HG03196 (cell line): Measurements from ENCODE around the gene PLD5.
"Not testable (repeated sequence)": the region's sequence is repeated elsewhere in the genome, so short reads cannot be mapped to it uniquely, and the experiment has no call there.

Source experiments
- ATAC-seq: cut with Tn5 transposase; IDR thresholded peaks from one replicate; pipeline ENCODE4 v1.9.1; 2021; ENCODE audit not compliant: unreplicated experiment

The PLD5 gene

GRCh38 chr1:242178924-242179708 is 345.4 kb downstream of the PLD5 start:
- no peak for ATAC-seq

GRCh38 chr1:242178436-242178835 is 346.1 kb downstream of the PLD5 start:
- no peak for ATAC-seq

- no peak for ATAC-seq
Observed at GRCh38 chr1:242162140-242162539, 362.4 kb downstream of the PLD5 start.

- peak; percentile 51 for ATAC-seq
Observed at GRCh38 chr1:242147096-242147976, 377.2 kb downstream of the PLD5 start.

GRCh38 chr1:242146652-242147051 is 377.8 kb downstream of the PLD5 start:
- peak; percentile 19 for ATAC-seq

GRCh38 chr1:242140836-242141235 is 383.7 kb downstream of the PLD5 start:
- no peak for ATAC-seq

- ATAC-seq: no peak
Observed at GRCh38 chr1:242139986-242140385, 384.5 kb downstream of the PLD5 start.

GRCh38 chr1:242139442-242139841 is 385.1 kb downstream of the PLD5 start:
- ATAC-seq: peak; percentile 73

- no peak for ATAC-seq
Observed at GRCh38 chr1:242133796-242134195, 390.7 kb downstream of the PLD5 start.

- ATAC-seq: no peak
Observed at GRCh38 chr1:242133351-242133750, 391.1 kb downstream of the PLD5 start.

GRCh38 chr1:242132121-242132817 is 392.2 kb downstream of the PLD5 start:
- ATAC-seq: no peak

- no peak for ATAC-seq
Observed at GRCh38 chr1:242128951-242129502, 395.5 kb downstream of the PLD5 start.

GRCh38 chr1:242120432-242120831 is 404.1 kb downstream of the PLD5 start:
- no peak for ATAC-seq

GRCh38 chr1:242100921-242101320 is 423.6 kb downstream of the PLD5 start:
- ATAC-seq: no peak

- not testable (repeated sequence) for ATAC-seq
Observed at GRCh38 chr1:242097283-242097682, 427.2 kb downstream of the PLD5 start.

GRCh38 chr1:242093116-242093515 is 431.4 kb downstream of the PLD5 start:
- no peak for ATAC-seq

GRCh38 chr1:242089911-242090310 is 434.6 kb downstream of the PLD5 start:
- no peak for ATAC-seq

GRCh38 chr1:242088875-242089274 is 435.6 kb downstream of the PLD5 start:
- ATAC-seq: no peak

- ATAC-seq: no peak
Observed at GRCh38 chr1:242086706-242087105, 437.8 kb downstream of the PLD5 start.

GRCh38 chr1:242086093-242086492 is 438.4 kb downstream of the PLD5 start:
- ATAC-seq: no peak

GRCh38 chr1:242083742-242084141 is 440.8 kb downstream of the PLD5 start:
- no peak for ATAC-seq
